Testis (tissue), 3 donors: Measurements from ENCODE around the gene WDR91. TPM values are rescaled to one million over a fixed set of nuclear protein-coding genes. Genes with fewer than 3 reads are reported as not detected.
A peak's percentile ranks its signal among the peaks of the same experiment; 100 is the strongest.
"Not testable (repeated sequence)": the region's sequence is repeated elsewhere in the genome, so short reads cannot be mapped to it uniquely, and the experiment has no call there.

ENCODE experiments used
- DNase-seq: peaks from one replicate; pipeline ENCODE4 v3.0.0-alpha.2; 2019
- H3K27ac ChIP-seq, 2 donors: fragments of 200-600 bp; sonication (generic); one replicate each; pipeline ENCODE4 v1.5.1; 2019
- H3K27me3 ChIP-seq: fragments of 200-600 bp; sonication (generic); one replicate; pipeline ENCODE4 v1.5.1; 2019
- H3K36me3 ChIP-seq: fragments of 200-600 bp; sonication (generic); one replicate; pipeline ENCODE4 v1.5.1; 2017; ENCODE audit warnings: low read depth; ENCODE audit errors: missing control alignments
- H3K4me1 ChIP-seq: fragments of 200-600 bp; sonication (generic); one replicate; pipeline ENCODE4 v1.5.1; 2019
- H3K4me3 ChIP-seq, 2 donors: fragments of 200-600 bp; sonication (generic); one replicate each; pipeline ENCODE4 v1.5.1; 2017 to 2019
- H3K9me3 ChIP-seq: fragments of 200-600 bp; sonication (generic); one replicate; pipeline ENCODE4 v1.5.1; 2017
- POLR2A ChIP-seq: fragments of 450-650 bp; IDR thresholded peaks from one replicate; pipeline ENCODE4 v1.6.1; 2017; ENCODE audit warnings: antibody characterized with exemption, mild to moderate bottlenecking, moderate library complexity
- WGBS, 2 donors: methylation state at CpG; one replicate each; pipeline ENCODE4 v1.1.5; 2018; 5-methylcytosine and 5-hydroxymethylcytosine counted together
- intact Hi-C: fragments of 100-400 bp; cut with DNase I; formaldehyde crosslinking; loops from one replicate; pipeline ENCODE4 v1.15.1; 2023; ENCODE audit warnings: low total_unique reads
- polyA plus RNA-seq: library from polyadenylated mRNA; stranded (reverse); fragments of 350-450 nt; fragmentation: Illumina TruSeq; extraction: RNeasy Lipid Tissue Mini Kit (QIAGEN cat#74804); gene quantifications from one replicate; pipeline ENCODE4 v1.2.3, GENCODE V29; 2014; ENCODE audit warnings: low read depth, low replicate concordance; ENCODE audit not compliant: insufficient read depth
- total RNA-seq, 2 donors: library from RNA; depleted of rRNA; stranded (reverse); fragments of >200 nt; gene quantifications; one replicate each; pipeline ENCODE4 v1.2.3, GENCODE V29; 2016
- TF ChIP-seq, protein P1 (sequence below), 3 experiments: fragments of 450-650 bp in 2 of 3; fragments of 200-600 bp in 1 of 3; sonication (generic) in 1 of 3; IDR thresholded peaks; one replicate each; pipeline ENCODE4 v1.5.1; 2016 to 2019; ENCODE audit warnings: antibody characterized with exemption in 3 of 3, mild to moderate bottlenecking in 2 of 3, moderate library complexity in 1 of 3

WDR91 gene
- total and polyA plus RNA-seq, 3 donors from 2014 or later, result 23.8 to 46.6 (median 29.5) TPM

DNA sequence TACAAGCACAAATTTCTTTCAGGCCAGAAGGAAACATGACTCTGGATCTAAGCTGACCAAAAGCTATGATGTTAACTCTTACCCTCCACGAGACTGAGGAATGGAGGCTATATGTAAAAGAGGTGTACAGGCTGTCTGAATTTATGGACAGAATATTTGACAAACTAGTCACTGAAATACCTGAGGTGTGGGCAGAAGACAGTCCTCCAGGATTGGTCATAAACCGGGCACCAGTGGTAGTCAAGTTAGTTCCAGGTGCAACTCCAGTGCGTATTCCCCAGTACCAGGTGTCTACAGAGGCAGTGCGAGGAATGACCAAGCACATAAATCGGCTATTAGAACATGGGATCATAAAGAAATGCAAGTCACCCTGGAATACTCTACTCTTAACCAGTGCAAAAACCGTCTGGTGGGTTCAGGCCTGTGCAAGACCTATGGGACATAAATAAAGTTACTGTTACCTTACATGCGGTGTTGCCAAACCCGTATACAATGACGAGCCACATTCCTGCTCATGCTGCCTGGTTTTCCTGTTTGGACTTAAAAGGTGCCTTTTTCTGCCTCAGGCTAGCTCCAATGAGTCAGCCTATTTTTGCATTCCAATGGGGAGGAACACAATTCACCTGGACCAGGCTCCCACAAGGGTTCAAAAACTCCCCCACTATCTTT is 34.2 kb downstream of the WDR91 start:
- no peaks in the 10 kb centered on the region for H3K27me3 ChIP-seq
- intact Hi-C loops, result no loop called here
- H3K36me3 ChIP-seq, result no peaks in the 10 kb centered on the region
- no peak for DNase-seq
- no peaks in the 10 kb centered on the region for H3K4me1 ChIP-seq
- H3K27ac ChIP-seq, result no peak overlapping the region
- no peaks in the 10 kb centered on the region for H3K9me3 ChIP-seq
- 94 to 96% methylated on average over 9 of the region's 9 CpGs for WGBS, 2 donors
- TF ChIP-seq, protein P1, sequence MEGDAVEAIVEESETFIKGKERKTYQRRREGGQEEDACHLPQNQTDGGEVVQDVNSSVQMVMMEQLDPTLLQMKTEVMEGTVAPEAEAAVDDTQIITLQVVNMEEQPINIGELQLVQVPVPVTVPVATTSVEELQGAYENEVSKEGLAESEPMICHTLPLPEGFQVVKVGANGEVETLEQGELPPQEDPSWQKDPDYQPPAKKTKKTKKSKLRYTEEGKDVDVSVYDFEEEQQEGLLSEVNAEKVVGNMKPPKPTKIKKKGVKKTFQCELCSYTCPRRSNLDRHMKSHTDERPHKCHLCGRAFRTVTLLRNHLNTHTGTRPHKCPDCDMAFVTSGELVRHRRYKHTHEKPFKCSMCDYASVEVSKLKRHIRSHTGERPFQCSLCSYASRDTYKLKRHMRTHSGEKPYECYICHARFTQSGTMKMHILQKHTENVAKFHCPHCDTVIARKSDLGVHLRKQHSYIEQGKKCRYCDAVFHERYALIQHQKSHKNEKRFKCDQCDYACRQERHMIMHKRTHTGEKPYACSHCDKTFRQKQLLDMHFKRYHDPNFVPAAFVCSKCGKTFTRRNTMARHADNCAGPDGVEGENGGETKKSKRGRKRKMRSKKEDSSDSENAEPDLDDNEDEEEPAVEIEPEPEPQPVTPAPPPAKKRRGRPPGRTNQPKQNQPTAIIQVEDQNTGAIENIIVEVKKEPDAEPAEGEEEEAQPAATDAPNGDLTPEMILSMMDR (IDR thresholded peaks at IDR 0.05), result no peak
- no peak for TF ChIP-seq POLR2A
- H3K4me3 ChIP-seq, result no peak overlapping the region

DNA sequence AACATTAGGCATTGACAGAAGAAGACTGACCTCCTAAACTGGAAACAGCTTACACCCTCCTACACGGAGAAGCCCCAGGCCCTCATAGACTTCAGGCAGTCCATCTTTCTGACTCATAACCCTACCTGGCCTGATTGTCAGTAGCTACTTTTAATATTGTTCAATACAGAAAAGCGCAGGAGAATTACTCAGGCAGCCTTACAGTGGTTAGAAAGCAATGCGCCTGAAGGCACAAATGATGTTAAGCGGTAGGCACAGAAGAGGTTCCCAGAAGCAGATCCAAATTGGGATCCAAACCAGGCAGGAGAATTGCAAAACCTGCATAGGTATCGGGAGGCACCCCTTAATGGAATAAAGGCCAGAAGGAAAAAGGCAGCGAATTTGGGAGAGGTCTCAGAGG is 35.4 kb downstream of the WDR91 start:
- 93 to 94% methylated on average over 6 of the region's 6 CpGs for WGBS, 2 donors
- no peak for TF ChIP-seq POLR2A
- TF ChIP-seq, protein P1 (IDR thresholded peaks at IDR 0.05), result no peak
- no peaks in the 10 kb centered on the region for H3K27me3 ChIP-seq
- intact Hi-C loops, result no loop called here
- no peaks in the 10 kb centered on the region for H3K9me3 ChIP-seq
- no peak overlapping the region for H3K27ac ChIP-seq
- H3K4me3 ChIP-seq, result no peak overlapping the region
- no peaks in the 10 kb centered on the region for H3K36me3 ChIP-seq
- no peak for DNase-seq
- no peaks in the 10 kb centered on the region for H3K4me1 ChIP-seq

DNA sequence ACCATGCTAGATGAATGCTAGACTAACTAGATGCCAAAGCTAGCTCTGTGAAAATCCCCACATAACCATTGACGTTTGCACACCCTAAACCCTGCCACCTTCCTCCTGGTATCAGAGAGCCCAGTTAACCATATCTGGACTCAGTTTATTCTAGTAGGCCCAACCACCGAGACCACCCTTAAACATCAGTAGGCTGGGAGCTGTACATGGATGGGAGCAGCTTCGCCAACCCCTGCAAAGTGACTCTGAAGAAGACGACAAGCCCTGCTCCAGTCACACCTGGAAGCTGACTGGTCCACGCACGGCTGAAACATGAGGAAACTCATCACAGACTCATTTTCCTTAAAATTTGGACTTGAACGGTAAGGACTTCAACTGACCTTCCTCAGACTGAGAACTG is 36.4 kb downstream of the WDR91 start:
- 94 to 95% methylated on average over 7 of the region's 7 CpGs for WGBS, 2 donors
- no peak overlapping the region for H3K27ac ChIP-seq
- intact Hi-C loops, result no loop called here
- DNase-seq, result no peak
- no peaks in the 10 kb centered on the region for H3K4me1 ChIP-seq
- H3K9me3 ChIP-seq, result no peaks in the 10 kb centered on the region
- H3K36me3 ChIP-seq, result no peaks in the 10 kb centered on the region
- H3K4me3 ChIP-seq, result no peak overlapping the region
- TF ChIP-seq, protein P1 (IDR thresholded peaks at IDR 0.05), result no peak
- TF ChIP-seq POLR2A, result no peak
- H3K27me3 ChIP-seq, result no peaks in the 10 kb centered on the region

DNA sequence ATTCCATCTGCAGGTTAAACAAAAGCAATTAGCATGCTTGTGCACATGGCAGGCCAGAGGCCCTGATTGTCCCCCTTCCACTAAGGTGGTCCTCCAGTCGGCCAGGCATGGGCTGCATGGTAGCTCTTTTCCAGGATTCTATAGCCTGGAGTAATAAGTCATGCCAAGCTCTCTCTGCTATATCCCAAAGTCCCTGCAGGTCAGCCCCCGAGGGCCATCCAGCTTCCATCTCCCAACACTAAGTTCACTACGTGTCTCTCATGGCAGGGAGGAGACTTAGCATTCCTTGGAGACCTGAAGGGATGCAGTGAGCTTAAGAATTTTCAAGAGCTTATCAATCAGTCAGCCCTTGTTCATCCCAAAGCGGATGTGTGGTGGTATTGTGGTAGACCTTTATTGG is 37.4 kb downstream of the WDR91 start:
- H3K4me3 ChIP-seq, intact Hi-C loops, DNase-seq, H3K4me1 ChIP-seq, H3K36me3 ChIP-seq, H3K9me3 ChIP-seq, H3K27ac ChIP-seq, H3K27me3 ChIP-seq: not testable (repeated sequence)
- WGBS, 2 donors, result 94% methylated on average over 4 of the region's 4 CpGs

DNA sequence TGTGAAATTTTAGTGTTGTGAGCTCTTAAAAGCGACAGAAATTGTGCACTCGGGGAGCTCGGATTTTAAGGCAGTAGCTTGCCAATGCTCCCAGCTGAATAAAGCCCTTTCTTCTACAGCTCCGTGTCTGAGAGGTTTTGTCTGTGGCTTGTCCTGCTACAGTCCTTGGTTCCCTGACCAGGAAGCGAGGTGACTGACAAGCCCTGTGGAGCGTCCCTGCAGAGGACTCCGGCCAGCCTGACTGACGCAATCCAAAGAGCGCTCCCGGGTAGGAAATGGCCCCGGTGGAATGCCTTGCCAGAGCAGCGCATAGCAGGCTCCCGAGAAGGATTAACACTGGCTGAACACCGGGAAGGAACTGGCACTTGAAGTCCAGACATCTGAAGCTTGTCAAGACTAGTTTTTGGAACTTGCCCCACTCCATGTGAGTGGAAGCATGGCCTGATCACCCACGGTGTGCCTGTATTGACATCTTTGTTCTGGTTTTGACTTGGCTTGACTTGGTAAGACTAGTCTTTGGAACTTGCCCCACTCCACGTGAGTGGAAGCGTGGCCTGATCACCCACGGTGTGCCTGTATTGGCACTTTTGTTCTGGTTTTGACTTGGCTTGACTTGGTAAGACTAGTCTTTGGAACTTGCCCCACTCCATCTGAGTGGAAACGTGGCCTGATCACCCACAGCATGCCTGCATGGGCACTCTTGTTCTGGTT is 39.6 kb downstream of the WDR91 start:
- 53 to 71% methylated on average over 12 to 19 of the region's 19 CpGs for WGBS, 2 donors
- H3K36me3 ChIP-seq, DNase-seq, H3K27me3 ChIP-seq, H3K4me3 ChIP-seq, H3K9me3 ChIP-seq, intact Hi-C loops: not testable (repeated sequence)
- Histone ChIP-seq H3K4me1 (peaks cover 16% of the 10 kb centered on the region), H3K27ac (peak overlapping the region in 1 of 2 donors; percentile 93)
